Raji (cell line): ENCODE results near the gene CCNY.

Source experiments
- POLR2A ChIP-seq: IDR thresholded peaks from 2 replicates; pipeline ENCODE4 v1.6.1; 2011; ENCODE audit warnings: low read depth, low read length, control low read depth; ENCODE audit not compliant: insufficient read depth

Gene CCNY

DNA sequence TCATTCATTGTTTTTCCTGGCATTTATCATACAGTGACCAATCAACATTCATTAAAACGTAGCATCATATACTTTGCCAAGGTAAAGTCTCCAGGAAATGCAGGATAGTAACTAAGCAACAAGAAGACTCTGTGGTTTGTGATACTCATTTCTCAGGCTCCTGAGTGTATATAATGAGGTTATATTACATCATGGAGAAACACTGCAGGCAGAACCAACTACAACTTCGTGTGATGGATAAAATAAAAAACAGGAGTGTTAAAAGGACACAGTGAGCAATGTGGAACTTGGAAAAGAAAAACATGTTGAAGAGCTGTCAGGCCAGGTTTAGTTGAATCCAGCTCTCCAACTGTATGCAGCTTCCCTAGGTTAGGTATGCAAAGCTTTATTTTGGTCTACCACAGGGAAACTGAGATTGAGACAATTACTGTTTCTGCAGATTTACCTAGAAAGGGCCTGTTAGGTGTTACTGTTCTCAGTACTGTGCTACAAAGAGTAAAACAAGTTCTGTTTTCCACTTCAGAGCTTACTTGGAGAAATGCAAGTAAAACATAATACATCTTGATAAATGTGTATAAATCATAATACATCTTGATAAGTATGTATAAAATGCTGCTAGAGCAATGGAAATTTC is 7.8 kb upstream of the CCNY start:
- TF ChIP-seq POLR2A: no peak

GRCh38 chr10:35329520-35329919 is 6.8 kb upstream of the CCNY start:
- no peak for TF ChIP-seq POLR2A

DNA sequence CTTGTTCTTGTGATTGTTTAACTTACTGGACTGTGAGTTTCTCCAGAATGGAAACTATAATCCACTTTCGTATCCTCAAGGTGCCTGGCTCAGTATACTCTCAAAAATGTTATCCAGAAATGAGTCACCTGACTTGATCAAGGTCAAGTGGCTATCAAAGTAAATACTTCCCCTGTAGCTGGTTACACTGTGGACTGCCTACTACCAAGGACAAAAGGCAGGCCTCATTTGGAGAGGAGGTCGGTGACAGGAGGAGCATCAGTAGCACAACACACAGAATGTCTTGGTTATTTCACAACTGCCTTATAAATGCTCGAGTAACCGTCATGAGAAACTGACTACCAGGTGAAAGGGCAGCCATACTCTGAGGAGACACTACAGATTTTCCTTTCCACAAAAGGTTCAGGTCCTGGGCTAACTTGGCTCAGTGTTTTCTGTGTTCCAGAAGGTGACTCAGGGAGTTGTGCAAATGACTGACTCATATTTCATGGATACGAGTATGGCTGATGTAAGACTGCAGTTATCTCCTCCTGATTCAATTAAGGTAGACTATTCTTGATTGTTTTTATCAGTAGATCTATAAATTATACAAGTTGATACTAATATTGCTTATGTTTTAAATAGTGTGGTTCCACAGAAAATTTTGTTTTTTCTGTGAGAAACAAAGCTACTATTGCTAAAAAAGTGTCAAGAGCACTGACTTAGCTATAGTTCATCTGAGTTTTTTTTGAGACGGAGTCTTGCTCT is 4.2 kb upstream of the CCNY start:
- TF ChIP-seq POLR2A: no peak

GRCh38 chr10:35334297-35334696 is 2.0 kb upstream of the CCNY start:
- no peak for TF ChIP-seq POLR2A

GRCh38 chr10:35335133-35336083 is 901 bp upstream of the CCNY start:
- TF ChIP-seq POLR2A: no peak

- TF ChIP-seq POLR2A: no peak
Measured at GRCh38 chr10:35336921-35337823, 863 bp downstream of the CCNY start.

- no peak for TF ChIP-seq POLR2A
Measured at GRCh38 chr10:35339942-35340341, 3.6 kb downstream of the CCNY start.

- no peak for TF ChIP-seq POLR2A
Measured at GRCh38 chr10:35340975-35341374, 4.7 kb downstream of the CCNY start.

DNA sequence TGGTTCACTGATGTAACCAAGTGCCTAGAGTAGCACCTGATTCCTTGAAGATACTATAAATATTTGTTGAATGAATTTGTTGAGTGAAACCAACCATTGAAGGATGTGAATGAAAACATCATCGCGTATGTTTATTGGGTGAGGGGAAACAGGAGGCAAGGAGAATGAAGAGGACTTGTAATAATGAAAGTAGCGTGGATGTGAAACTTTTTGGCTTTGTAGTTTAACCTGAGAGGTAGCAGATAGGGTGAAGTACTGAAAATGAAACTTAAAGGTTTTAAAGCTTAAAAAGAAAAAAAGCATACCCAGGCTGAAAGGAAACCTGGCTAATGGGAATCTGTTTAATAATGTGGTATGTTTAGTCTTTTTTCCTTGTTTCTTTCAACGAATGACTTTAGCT is 5.2 kb downstream of the CCNY start:
- no peak for TF ChIP-seq POLR2A

DNA sequence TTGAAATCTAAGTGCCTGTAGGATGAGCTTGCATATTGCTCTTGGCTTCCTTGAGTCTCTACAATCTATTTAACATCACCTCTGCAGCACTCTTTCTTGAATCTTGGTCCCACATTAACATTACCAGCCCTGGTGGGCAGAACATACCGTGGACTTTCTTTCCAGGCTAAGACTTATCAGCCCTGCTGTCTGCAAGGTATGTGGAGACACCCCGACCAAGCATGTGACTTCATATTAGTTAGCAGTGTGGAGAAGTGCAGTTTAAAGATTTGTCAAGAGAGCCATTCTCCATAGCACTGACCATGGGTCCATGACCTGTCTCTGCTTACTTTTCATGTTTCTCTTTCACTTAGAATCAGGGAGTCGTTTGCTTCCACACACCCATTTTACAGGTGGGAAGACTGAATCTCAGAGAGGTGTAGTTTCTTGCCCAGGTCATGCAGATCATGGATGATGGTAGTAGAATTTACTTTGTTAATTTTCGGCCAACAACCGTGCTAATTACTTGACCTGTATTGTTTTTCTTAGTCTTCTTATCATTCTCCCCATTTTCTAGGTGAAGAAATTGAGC is 6.0 kb downstream of the CCNY start:
- TF ChIP-seq POLR2A: no peak

DNA sequence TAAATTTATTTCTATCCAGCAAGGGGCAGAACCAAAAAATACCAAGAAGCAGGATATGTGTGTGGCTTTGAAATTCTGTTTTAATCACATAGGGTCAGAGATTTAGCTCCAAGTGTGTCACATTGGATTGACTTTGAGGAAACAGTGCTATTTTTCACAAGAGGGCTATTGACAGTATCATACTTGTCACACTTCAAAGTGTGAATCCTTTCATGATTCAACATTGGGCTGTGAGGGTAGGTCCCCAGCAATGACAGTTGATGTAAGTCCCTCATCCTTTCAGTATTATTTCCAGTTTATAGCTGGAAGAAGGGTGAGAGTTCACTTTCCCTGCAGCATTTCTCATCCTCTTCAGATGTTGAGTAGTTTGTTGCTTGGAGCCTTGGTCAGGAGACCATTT is 7.4 kb downstream of the CCNY start:
- no peak for TF ChIP-seq POLR2A

- no peak for TF ChIP-seq POLR2A
Measured at GRCh38 chr10:35345383-35345742, 9.1 kb downstream of the CCNY start.

GRCh38 chr10:35346248-35346647 is 9.9 kb downstream of the CCNY start:
- TF ChIP-seq POLR2A: no peak

DNA sequence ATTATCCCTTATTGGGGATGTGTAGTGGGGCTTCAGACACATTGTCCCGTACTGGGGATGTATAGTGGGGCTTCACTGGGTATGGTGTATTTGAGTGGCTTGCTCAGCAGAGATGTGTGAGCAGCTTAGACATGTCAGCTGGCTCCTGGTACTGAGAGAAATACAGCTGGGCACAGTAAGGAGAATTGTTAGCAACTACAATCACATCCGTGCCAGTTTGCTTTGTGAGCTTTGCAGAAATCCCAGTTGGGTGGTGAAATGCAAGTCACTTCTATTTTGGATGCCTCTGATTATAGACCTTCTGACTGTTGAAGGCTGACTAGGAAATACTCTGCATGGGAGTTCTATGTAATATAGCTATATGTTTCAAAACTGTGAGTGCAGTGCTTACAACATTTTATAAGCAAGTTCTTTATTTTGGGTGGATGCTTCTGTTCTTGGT is 10.8 kb downstream of the CCNY start:
- no peak for TF ChIP-seq POLR2A

GRCh38 chr10:35347899-35348608 is 11.7 kb downstream of the CCNY start:
- TF ChIP-seq POLR2A: no peak
